Subcutaneous adipose tissue (tissue), 4 donors: ENCODE measurements around the gene C1orf198. TPM values are rescaled to one million over a fixed set of nuclear protein-coding genes. Genes with fewer than 3 reads are reported as not detected.

Source experiments
- total RNA-seq, 4 donors: library from RNA; depleted of rRNA; stranded (reverse); fragments of >200 nt; gene quantifications; one replicate each; pipeline ENCODE4 v1.1.0, GENCODE V29; 2016
- TF ChIP-seq, protein P1 (sequence below): fragments of 450-650 bp; IDR thresholded peaks from one replicate; pipeline ENCODE4 v1.5.1; 2016; ENCODE audit warnings: low read depth, mild to moderate bottlenecking, control low read depth, antibody characterized with exemption, moderate library complexity

The C1orf198 gene
- total RNA-seq, 4 donors from 2014 or later = 37.4 to 103 (median 48.1) TPM

DNA sequence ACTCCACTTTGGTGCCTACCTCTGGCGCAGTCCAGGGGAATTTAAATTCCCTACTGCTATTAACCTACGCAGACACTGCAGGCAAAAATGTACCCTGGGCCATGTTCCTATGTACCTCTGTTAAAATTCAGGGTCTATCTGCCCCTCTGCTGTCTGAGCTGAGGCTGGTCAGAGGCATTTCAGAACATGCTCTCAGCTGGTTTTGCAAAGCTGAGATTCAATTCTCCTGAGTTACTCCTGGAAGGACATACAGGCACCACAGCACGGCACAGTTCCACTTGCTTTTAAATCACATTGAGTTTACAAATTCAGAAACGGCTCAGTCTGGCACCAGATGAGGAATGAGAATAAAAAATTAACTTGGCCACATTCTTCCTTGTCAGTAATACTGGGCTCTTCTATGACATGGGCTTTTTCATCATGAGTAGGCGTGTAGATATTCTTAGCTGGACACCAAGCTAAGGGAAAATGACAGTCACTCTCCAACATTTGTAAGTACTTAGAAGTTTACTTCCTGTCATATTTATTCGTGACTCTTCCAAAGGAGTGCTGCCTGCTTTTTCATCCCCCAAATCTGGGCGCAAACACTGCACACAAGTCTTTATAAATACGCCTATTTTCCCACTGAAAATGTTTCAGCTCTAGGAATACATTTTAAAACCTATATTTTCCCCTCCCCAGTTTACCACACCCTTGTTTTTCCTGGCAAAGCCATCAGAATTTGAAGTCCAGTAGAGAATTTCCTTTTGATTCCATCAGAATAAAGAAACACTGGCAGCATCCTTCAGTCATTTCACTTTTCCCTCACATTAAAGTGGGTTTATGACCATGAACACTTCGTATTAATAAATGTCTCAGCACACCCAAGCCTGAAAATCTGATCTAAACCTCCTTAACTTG, 1.9 kb downstream of the C1orf198 start:
- TF ChIP-seq, protein P1, sequence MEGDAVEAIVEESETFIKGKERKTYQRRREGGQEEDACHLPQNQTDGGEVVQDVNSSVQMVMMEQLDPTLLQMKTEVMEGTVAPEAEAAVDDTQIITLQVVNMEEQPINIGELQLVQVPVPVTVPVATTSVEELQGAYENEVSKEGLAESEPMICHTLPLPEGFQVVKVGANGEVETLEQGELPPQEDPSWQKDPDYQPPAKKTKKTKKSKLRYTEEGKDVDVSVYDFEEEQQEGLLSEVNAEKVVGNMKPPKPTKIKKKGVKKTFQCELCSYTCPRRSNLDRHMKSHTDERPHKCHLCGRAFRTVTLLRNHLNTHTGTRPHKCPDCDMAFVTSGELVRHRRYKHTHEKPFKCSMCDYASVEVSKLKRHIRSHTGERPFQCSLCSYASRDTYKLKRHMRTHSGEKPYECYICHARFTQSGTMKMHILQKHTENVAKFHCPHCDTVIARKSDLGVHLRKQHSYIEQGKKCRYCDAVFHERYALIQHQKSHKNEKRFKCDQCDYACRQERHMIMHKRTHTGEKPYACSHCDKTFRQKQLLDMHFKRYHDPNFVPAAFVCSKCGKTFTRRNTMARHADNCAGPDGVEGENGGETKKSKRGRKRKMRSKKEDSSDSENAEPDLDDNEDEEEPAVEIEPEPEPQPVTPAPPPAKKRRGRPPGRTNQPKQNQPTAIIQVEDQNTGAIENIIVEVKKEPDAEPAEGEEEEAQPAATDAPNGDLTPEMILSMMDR = no peak

DNA sequence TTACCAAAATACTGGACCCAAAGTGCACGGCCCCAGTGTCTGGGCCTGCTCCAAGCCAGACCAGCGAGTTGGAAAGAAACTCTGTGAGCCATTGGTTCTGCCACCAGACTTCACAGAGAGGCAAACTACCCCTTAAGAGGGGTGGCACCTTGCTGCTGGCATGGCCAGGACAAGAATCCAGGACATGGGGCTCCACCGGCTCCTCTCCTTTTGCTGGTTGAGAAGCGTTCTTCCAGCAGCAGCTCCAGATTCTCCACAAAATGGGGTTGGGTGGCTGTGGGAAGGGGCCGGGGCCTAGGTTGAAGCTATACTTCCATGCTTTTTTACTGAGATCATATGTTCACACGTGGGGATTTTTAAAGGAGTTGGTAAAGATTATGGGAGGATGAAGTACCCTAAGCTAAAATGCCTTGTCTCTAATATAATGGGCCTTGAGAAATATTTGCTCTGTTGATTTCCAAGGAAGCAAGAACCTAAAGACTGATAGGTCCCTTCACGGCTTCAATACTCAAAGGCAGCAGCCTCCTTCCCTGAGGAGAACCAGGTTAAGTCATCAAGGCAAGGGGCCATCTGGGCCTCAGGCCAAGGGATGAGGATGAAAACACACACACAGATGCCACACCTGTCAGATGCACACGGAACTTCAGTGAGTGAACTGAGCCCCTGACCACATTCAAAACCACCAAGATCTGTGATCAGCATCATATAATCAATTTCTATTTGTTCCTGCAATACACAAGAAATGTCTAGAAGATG, 3.1 kb downstream of the C1orf198 start:
- TF ChIP-seq, protein P1 = no peak

DNA sequence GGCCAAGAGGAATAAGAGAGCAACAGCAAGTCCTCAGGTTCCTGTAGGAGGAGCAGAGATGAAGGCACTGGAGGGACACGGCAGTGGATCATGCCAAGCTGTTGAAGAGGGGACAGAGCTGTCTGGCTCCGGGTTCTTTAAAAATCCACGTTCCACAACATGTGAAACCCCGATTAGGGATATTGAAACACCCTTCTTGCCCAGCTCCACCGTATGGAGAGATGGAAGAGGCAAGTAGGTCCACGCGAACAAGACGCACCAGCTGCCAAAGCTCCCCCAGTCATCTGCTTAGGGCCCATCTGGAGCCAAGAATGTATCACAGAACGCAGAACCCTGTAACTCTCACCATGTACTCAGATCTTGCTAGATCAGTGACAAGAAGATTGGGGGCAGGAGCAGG, 3.9 kb downstream of the C1orf198 start:
- TF ChIP-seq, protein P1 = no peak

DNA sequence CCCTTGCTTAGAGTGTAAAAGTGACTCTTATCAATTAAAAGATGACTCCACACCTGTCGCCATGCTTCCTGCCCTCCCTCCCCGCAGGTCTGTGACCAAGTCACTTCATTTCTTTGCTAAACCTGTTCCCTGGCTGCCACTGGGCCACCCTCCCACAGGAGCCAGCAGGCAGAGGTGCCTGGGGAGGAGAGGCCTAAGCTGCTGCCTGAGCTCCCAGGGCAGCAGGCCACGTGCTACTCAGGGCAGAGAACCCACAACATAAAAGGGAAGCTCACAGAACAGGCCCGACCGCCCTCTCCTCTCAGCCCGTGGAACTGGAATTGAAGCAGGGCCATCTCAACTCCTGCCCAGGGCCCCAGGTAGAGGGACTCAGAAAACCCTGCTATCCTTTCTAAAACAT, 4.9 kb downstream of the C1orf198 start:
- TF ChIP-seq, protein P1 = no peak

DNA sequence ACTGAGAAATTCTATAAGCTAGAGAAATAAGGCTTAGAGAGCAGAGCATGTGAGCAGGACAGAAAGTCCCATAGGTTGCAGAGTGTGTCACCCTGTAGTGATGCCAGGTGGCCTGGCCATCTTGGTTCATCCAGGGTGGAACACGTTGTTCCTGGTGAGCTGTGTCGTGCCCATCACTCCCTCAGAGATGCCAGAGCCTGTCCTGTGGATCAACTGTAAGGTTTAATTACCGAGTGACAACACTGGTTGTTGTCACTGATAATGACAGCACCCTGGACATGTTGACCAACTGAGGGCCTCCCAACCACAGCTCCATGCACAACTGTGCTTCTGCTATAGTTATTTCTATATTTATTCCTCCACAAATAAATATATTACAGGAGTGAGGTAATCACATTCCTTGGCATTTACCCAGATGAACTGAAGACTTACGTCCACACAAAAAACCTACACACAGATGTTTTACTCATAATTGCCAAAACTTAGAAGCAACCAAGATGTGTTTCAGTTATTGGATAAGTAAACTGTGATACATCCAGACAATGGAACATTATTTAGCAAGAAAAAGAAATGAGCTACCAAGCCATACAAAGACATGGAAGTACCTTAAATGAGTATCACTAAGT, 6.2 kb downstream of the C1orf198 start:
- TF ChIP-seq, protein P1 = no peak

DNA sequence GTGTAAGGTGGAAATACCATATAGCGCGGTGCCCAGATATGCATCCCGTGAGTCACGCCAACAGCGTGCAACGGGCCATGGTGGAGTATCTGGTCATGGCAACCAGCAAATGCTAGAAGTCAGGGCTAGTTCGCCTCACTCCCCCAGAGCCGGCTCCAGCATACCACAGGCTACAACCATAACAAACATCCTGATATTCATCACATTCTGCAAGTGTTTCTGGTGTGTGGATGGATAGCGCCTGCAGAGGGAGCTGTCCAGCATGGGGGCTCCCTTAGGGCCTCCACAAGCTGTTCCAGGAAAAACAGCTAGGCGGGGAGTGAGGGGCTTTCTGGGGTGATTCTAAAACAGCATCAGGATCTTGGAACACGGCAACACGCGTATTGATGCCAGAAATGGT, 6.8 kb downstream of the C1orf198 start:
- TF ChIP-seq, protein P1 = no peak
